GM19025 (cell line): ENCODE measurements around the gene OLFML2B.

Experiments
- ATAC-seq: cut with Tn5 transposase; IDR thresholded peaks from one replicate; pipeline ENCODE4 v1.9.1; 2021; ENCODE audit warnings: mild to moderate bottlenecking, low read depth, moderate library complexity; ENCODE audit not compliant: unreplicated experiment

Gene OLFML2B

DNA sequence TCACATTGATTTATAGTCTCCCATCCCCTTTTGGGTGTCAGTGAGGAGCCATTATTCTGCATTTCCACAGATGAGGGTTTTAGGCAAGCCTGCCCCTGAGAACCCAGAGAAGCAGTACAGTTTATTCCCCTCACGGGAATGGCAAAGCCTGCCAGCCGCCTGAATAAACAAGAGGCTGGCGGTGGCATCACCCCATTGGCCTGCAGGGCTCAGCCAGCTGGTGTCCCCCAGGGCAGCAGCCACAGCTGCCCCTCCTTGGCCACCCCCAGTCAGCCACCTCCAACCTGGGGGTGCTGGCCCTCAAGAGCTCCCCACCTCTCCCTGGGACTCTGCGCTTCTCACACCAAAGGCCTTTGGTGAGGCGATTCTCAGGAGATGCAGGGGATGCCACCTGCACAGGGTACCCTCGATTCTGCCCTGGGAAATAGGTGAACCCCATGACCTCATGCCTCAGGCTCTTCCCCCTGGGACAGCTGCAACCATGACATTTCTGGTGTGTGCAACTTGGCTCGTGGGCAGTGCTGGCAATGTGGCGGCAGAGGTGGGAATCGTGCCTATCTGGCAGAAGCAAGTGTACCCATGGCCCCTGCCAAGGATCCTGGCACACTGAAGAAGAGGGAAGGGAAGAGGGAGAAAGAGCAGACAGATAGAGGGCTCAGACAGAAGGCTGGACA, 14.0 kb downstream of the OLFML2B start:
- ATAC-seq: no peak

DNA sequence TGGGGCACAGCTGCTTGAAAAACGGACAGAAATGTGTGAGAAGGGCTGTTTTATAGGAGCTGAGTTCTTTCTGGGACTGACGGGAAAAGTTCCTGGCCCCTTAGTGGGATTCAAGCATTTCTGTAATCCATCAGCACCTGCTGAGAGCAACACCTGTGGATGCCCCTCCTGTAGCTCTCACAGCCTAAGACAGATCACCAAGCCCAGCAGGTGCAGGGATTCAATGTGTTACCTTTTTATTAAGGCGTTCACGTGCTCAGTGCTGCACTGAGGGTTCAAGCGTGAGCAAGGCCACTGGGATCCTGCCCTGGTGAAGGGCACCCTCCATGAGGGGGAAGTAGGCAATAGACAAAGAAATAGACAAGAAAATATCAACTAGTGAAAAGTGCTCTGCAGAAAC, 14.9 kb downstream of the OLFML2B start:
- ATAC-seq: no peak

DNA sequence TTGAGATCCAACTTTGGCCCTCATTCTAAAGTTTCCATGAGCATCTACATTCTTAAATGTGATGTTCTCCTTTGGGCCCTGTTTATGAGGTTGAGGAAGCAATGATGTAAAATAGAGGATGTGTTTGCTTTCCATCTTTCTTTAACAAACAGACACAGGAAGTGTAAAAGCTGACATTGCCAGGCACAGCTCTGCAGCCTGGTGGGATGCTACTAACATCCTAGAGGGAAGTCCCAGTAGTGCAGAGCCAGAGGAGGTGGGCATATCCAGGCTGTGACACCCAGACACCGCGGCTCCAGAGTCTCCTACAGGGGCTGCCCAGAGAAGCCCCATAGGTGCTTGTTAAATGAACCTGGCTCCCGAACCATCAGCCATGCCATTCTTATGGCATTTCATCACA, 16.2 kb downstream of the OLFML2B start:
- ATAC-seq: no peak

DNA sequence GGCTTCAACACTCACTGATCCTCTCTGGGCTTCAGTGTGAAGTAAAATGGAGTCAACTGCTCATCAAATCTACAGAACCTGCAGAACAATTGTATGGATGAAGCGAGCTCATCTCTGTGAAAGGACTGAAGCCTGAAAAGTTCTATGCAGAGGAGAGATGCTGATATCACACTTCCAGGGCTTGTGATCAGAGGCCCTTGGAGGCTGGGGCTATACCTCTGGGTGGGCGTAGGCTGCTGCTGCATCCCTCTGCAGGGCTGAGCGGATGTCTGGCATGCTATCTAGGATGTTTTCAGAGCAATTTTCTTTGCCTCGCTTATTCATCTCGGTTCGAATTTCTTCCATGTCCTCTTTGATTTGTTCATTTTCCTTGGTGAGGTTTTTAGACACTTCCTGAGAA, 17.6 kb downstream of the OLFML2B start:
- no peak for ATAC-seq

DNA sequence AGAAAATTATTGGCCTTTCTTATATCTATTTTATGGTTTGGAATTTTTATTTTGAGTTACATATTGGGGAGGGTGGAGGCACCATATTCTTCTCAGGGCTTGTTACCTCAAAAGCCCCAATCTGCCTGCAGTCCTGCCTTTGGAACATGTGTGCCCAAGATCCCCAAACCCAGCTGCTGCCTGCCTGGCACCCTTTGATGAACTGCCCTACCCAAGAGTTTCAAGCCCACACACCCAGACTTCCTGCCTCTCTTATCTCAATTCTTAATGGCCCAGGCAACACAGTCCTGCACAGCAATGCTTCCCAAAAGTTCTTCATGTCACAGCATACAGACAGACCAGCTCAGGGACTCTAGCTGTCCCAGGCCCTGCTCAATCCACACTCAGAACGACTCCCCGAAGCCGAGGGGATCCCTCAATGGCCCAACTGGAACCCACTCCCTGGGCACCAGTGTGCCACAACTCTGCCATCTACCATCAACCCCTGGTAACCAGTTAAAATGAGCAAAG, 19.2 kb downstream of the OLFML2B start:
- no peak for ATAC-seq

DNA sequence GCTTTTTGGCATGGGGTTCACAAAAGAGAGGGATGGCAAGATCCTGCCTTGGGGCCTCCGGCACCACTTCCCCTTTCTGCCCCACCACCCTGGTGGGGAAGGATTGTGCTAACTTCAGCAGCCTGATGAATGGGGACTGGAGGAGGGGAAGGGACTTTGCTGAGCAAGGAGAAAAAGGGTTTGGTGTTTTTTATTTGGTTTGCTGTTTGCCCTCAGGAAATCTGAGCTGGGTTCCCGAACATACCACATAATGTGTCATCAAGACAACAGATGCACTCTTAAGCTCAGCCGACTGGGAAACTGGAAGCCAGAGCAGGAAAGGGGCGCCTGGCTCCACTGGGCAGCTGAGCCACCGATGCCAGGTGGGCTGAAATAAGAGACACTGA, 19.8 kb downstream of the OLFML2B start:
- ATAC-seq: no peak

DNA sequence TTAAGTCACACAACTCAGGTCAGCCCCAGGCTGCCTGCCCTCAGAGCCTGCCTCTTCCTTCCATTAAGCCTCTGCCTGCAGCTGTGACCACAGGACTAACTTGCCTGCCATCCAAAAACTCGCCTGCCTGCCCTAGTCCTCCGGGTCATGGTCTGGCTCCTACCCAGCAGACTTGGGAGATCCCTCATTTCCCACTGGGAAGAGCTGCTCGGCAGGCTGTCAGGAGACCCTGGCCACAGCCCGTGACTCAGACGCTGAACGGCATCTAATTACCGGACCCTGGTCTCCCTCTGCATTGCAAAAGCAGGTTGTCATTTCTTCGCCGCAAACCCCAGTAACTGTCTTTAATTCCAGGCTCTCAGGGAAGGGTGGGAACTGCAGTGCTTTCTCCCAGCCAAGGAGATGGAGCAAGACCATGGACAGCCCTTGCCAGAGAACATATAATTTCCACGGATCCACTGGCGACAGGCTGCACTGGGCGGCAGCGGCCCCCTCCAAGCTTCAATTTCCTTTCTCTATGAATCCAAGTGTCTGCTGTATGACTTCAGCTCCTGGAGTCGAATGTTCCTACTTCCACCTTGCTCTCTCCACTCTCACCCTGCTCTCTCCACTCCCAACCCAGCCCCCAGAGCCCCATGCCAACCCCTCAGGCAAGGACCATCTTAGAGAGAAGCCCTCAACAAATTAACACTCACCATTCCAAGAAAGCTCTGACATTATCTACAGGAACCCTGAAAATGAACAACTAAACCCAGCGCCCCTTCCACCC, 20.4 kb downstream of the OLFML2B start:
- ATAC-seq: no peak

DNA sequence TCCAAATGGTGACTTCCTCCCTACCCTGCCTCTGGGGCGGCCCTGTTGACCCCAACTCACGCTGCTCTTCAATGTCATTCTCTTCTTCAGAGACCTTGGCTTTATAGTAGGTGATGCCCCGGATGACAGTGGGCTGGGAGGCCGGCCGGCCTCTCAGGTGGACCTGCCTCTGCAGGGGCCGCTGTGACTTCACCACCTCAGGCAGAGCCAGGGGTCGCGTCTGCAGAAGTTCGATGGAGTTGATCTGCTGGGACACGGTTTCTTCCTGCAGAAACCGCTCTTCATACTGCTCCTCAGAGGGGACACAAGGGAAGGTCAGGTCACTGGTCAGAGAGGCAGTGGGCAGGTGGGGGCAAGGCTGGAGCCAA, 23.6 kb downstream of the OLFML2B start:
- no peak for ATAC-seq

DNA sequence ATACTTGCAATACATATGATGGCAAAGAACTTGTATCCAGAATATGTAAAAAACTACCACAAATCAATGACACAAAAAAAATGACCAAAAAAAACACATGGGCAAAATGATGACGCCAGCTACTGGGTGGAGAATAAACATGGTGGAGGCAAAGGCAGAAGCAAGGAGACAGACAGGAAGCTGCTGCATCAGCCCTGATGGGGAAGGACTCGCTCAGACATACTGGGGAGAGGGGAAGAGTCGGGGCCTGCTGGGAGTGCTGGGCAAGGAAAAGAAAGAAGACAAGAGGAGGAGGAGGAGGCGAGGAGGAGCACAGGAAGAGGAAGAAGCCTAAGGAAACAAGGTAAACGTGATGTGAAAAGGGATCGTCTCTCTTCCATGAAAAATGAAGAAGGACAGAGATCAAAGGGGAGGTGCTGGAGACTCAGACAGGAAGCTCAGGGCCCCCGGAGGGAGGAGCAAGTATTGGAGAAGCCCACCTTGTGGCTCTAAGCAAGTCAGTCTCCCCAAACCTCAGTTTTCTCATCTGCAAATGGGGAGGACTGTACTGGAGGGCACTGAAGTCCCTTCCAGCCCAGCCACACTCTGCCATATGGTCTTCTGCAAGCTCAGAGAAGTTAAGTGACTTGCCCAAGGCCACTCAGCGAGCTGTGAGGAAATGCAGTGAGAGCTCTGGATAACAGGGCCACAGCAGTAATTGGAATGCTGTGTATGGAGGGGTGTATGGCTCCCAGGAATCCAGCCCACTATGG, 24.2 kb downstream of the OLFML2B start:
- ATAC-seq: no peak

DNA sequence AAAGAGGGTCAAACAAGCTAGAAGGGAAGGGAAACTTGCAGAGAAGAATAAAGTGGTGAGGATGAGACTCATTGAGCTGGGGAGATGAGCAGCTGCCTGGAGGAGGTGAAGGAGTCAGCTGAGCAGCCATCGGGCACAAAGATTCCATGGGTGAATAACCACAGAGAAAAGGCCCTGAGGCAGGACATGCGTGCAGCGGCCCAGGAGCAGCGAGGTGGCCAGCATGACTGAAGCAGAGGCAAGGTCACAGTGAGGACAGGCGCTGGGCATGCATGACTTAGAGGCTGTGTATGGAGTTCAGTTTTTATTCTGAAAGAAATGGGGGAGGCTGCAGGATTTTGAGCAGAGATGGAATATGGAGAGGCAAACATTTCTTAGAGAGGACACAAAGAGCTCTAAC, 24.9 kb downstream of the OLFML2B start:
- ATAC-seq: no peak

DNA sequence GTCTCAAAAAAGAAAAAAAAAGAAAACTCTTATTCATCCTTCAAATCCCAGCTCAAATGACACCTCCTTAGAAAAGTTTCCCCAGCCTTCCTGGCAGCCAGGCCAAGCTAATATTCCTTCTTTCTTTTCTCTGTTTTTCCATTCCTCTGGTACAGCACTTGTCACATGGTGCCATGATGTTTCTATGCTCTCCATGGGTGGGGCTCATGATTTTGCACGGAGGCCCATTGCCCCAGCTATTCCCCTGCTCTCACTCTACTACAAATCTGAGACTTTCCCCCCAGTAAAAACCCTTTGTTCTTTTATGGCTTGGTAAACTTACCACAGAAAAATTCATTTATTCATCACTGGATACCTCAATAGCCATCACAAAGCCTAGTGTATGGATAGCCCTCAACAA, 26.5 kb downstream of the OLFML2B start:
- ATAC-seq: no peak

DNA sequence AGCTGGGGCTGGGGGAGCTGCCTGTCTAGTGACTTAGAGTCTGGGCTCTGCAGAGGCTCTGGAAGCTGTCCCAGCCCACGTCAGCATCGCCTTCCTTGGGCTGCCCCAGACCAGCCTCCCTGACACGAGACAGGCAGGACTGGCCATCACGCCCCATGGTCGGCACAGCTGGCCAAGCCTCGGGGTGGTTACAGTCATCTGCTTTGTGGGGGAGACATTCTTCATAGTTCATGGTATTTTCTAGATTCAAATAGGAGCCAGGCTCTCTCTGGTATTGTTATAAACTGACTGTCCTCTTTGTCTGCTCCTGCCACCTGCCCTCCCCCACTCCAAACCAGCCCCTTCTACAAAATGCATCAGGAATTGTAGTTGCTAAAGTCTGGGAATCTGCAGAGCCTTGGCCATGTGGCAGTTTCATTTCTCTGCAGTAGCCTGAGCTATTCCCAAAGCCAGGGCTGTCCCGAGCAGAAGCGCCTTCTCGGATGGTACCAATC, 29.4 kb downstream of the OLFML2B start:
- no peak for ATAC-seq

DNA sequence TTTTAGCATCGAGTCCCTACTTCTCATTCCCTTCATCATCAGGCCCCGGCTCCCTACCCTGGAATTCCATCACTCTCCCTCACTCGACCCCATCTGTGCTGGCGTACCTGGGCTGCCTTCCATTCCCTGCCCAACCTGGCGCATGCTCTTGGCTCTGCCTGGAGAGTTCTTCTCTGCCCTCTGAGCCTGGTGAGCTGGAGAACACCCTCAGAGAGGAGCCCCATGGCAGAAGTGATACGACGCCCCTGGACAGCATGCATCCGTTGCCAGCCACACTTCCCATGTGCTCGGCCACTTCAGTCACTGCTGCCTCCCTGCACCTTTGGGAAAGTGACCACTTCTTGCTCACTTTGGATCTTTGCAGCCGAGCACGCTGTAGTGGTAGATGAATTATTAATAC, 30.1 kb downstream of the OLFML2B start:
- ATAC-seq: no peak

DNA sequence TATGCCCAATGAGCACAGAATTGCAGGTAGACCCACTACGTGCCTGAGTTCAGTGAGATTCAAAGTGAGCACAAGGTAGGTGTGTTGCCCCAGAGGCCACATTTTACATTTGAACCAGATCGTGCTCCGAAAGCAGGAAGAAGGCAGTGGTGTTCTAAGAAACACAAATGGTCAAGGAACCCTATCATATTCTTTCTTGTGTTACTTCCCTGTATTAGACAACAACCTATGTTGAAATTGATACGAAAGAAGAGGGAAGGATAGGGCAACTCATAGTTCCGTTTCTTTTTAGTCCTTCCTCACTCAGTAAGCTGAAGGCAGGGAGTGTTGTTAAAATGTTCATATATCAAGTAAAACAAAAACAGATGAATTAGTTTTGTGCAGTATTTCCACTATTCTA, 33.9 kb downstream of the OLFML2B start:
- ATAC-seq: no peak

DNA sequence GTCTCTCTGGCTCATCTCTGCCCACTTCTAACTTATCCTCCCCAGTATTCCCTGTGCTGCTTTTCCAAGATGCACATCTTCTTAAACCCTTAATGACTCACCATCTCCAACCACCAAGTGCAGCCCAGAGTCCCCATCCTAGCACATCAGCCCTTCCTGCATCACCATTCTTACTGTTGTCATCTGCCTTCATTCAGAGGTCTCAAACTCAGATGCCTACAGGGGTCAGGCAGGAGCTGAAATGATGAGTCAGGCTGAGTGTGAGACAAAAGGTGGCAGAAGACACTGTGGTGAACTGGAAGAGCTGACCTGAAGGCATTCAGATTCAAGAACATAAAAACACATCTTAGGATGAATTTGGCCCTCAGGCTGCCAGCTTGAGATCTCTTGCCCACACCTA, 34.6 kb downstream of the OLFML2B start:
- ATAC-seq: no peak

DNA sequence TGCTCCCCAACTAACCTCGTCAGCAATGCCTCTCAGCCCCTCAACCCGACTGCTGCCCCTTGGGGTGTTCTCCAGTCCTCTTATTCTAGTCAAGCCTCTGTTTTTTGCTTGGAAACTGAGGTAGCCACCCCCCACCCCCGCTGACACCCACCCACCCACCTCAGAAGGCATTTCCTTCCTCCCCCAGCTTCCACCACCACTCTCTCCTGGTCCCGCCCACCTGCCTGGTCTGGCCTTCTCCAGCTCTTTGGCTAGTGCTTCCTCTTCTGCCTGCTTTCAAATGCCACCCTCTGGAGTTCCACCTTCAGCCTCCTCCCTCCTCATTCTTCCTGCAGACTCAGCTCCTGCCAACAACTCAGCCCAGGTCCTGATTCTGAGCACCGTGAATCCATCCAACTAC, 35.3 kb downstream of the OLFML2B start:
- ATAC-seq: no peak

DNA sequence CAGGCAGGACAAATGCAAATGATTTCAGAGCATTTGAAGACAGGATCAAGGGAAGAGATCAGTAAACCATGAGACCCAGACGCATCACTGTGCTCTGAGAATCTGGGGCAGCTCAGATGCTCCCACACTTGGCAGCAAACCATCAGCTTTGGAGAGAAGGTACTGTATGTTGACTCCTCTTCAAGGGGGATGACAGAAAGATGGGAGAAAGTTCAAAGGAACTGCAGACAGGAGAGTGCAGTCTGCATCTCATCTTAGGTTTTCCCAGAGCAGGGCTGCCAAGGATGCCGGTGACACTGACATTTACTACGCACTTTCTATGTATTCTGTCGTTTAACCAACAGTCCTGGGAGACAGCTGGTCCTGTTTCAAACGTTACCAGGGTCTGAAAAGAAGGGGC, 35.8 kb downstream of the OLFML2B start:
- no peak for ATAC-seq

DNA sequence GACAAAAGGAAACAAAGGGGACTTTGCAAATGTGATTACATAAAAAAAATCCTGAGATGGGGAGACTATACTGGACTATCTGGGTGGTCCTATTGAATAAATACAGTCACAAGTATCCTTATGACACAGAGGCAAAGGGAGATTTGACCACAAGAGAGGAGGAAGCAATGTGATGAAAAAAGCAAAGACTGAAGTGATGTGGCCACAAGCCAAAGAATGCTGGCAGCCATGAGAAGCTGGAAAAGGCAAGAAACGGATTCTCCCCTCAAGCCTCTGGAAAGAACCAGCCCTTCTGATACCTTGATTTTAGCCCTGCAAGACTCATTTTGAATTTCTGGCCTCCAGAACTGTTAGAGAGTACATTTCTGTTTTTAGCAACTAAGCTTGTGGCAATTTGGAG, 36.4 kb downstream of the OLFML2B start:
- no peak for ATAC-seq

DNA sequence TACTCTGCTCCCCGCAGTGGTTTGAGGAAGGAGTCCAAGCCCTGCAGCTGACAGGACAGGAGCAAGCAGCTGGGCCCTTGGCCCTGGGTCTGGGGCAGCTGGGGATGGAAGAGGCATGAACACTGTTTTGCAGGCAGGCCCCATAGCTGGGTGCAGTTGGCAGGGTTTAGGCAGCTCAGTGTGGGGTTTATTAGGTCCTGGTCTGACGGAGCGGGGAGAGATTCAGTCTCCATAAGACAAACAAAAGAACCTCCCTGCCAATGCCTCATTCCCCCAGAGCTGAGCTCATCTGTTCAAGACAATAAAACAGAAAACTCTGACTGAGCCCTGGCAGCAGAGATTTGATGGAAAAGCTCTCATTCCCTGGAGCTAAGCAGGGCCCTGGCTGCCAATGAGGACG, 37.3 kb downstream of the OLFML2B start:
- ATAC-seq: no peak

DNA sequence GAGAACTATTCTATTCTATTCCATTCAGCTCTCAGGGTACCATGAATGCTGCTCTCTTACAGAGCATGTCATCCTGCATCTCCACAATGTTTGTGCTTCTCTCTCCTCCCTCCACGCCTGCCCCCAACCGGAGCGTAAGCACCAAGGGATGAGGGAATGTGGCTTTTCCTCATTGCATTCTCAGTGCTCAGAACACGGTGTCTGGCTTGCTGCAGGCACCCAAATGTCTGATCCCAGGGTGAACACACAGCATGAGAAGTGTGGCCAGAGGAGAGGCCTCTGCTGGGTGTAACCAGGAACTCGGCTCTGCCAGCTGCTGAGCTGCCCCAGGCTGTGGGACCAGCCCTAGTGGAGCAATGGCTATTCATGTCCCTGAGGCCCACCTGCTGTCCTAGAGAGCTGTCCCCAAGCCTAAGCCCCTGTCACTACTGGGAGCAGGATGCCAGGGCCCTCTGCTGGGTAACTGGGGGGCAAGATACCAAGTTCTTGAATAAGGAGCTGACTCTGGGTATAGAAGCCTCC, 38.3 kb downstream of the OLFML2B start:
- ATAC-seq: no peak

DNA sequence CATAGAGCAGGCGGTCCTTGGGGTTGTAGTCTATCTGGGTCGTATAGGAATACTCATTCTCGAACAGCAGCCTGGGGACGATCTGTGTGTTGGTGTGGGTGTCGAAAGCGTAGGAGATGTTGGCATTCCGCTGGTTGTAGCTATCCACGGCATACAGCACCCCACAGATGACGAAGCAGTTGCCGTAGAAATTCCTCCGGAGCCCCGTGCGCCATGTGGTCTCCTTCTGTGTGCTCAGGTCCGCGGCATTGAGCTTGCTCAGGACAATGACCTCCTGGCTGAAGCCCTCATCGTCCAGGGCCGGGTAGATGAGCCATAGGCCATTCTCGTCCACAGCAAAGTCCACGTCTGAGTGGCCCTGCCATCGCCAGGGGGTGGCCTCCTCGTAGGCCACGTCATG, 39.9 kb downstream of the OLFML2B start:
- no peak for ATAC-seq
